Muscle layer of colon (tissue), 2 donors: Measurements from ENCODE around the gene TEX54.
A peak's percentile ranks its signal among the peaks of the same experiment; 100 is the strongest.

ENCODE experiments used
- H3K27ac ChIP-seq: one replicate; pipeline ENCODE4 v1.7.0; 2013; ENCODE audit warnings: low read depth, mild to moderate bottlenecking, low read length, moderate library complexity
- H3K27me3 ChIP-seq, 2 donors: one replicate each; pipeline ENCODE4 v1.7.0; 2013; ENCODE audit warnings: low read length in 2 of 2, mild to moderate bottlenecking in 2 of 2; ENCODE audit not compliant: insufficient read depth in 2 of 2, control insufficient read depth in 1 of 2
- H3K36me3 ChIP-seq: one replicate; pipeline ENCODE4 v1.7.0; 2013; ENCODE audit warnings: mild to moderate bottlenecking, low read length; ENCODE audit not compliant: insufficient read depth
- H3K4me1 ChIP-seq: one replicate; pipeline ENCODE4 v1.7.0; 2013; ENCODE audit warnings: mild to moderate bottlenecking, low read length; ENCODE audit not compliant: insufficient read depth
- H3K4me3 ChIP-seq, 2 donors: one replicate each; pipeline ENCODE4 v1.7.0; 2013; ENCODE audit warnings: low read length in 2 of 2, low read depth in 1 of 2, mild to moderate bottlenecking in 1 of 2, moderate library complexity in 1 of 2
- H3K9ac ChIP-seq: one replicate; pipeline ENCODE4 v1.7.0; 2013; ENCODE audit warnings: low read length
- H3K9me3 ChIP-seq: one replicate; pipeline ENCODE4 v1.7.0; 2013; ENCODE audit warnings: mild to moderate bottlenecking, low read length
- donor health status: abdominal sarcoma.
- donor health status: Adenocarcinoma of cecum.

Gene TEX54

GRCh38 chr11:62832336-62833234, at the start of gene TEX54:
Gene TEX54 (minus strand): TSS chr11:62832841.
- peak within 1 kb of the TSS; percentile 97 for H3K27ac ChIP-seq
- peak within 1 kb of the TSS; percentile 94 for H3K9ac ChIP-seq
- peaks cover 28% of the 10 kb centered on the region for H3K4me1 ChIP-seq
- H3K4me3 ChIP-seq: peak within 1 kb of the TSS; percentile 85 to 93
- H3K27me3 ChIP-seq: no peaks in the 10 kb centered on the region
- peaks cover 41% of the 10 kb centered on the region for H3K36me3 ChIP-seq
- no peaks in the 10 kb centered on the region for H3K9me3 ChIP-seq

- Histone ChIP-seq H3K4me1 (peaks cover 38% of the 10 kb centered on the region), H3K36me3 (peaks cover 48% of the 10 kb centered on the region), H3K27ac (peak overlapping the region; percentile 100), H3K9me3 (no peaks in the 10 kb centered on the region), H3K4me3 (peak overlapping the region; percentile 80 to 90), H3K27me3 (no peaks in the 10 kb centered on the region), H3K9ac (peak overlapping the region; percentile 92)
These were observed 49.7 kb upstream of the TEX54 start for GRCh38 chr11:62882431-62882749.

- Histone ChIP-seq H3K9ac (peak overlapping the region; percentile 92), H3K9me3 (no peaks in the 10 kb centered on the region), H3K4me1 (peaks cover 38% of the 10 kb centered on the region), H3K27me3 (no peaks in the 10 kb centered on the region), H3K27ac (peak overlapping the region; percentile 100), H3K4me3 (peak overlapping the region; percentile 80 to 90), H3K36me3 (peaks cover 42% of the 10 kb centered on the region)
These were observed 49.2 kb upstream of the TEX54 start for GRCh38 chr11:62881579-62882430.

GRCh38 chr11:62880803-62881578, 48.4 kb upstream of the TEX54 start, which contains the start of gene SLC3A2:
Gene SLC3A2 (plus strand): TSS chr11:62880896. CDS start chr11:62881024, 128 bp downstream.
- H3K27me3 ChIP-seq: no peaks in the 10 kb centered on the region
- H3K27ac ChIP-seq: peak within 1 kb of the TSS; percentile 100
- peaks cover 38% of the 10 kb centered on the region for H3K4me1 ChIP-seq
- peaks cover 34% of the 10 kb centered on the region for H3K36me3 ChIP-seq
- H3K4me3 ChIP-seq: peak within 1 kb of the TSS; percentile 80 to 90
- no peaks in the 10 kb centered on the region for H3K9me3 ChIP-seq
- H3K9ac ChIP-seq: peak within 1 kb of the TSS; percentile 93

- Histone ChIP-seq H3K27me3 (no peaks in the 10 kb centered on the region), H3K9ac (peak overlapping the region; percentile 93), H3K9me3 (no peaks in the 10 kb centered on the region), H3K4me1 (peaks cover 38% of the 10 kb centered on the region), H3K27ac (peak overlapping the region; percentile 100), H3K36me3 (peaks cover 27% of the 10 kb centered on the region), H3K4me3 (peak overlapping the region; percentile 80 to 90)
These were observed 47.7 kb upstream of the TEX54 start for GRCh38 chr11:62880231-62880802.

- no peaks in the 10 kb centered on the region for H3K27me3 ChIP-seq
- H3K36me3 ChIP-seq: peaks cover 18% of the 10 kb centered on the region
- peak overlapping the region; percentile 93 for H3K9ac ChIP-seq
- H3K9me3 ChIP-seq: no peaks in the 10 kb centered on the region
- peaks cover 38% of the 10 kb centered on the region for H3K4me1 ChIP-seq
- H3K4me3 ChIP-seq: peak overlapping the region in 1 of 2 donors; percentile 80
- H3K27ac ChIP-seq: peak overlapping the region; percentile 100
These were observed 46.8 kb upstream of the TEX54 start for GRCh38 chr11:62879235-62879978.

GRCh38 chr11:62876712-62877111, 44.1 kb upstream of the TEX54 start:
- no peak overlapping the region for H3K4me3 ChIP-seq
- H3K9me3 ChIP-seq: no peaks in the 10 kb centered on the region
- no peak overlapping the region for H3K9ac ChIP-seq
- no peak overlapping the region for H3K27ac ChIP-seq
- H3K27me3 ChIP-seq: no peaks in the 10 kb centered on the region
- H3K4me1 ChIP-seq: peaks cover 13% of the 10 kb centered on the region
- H3K36me3 ChIP-seq: no peaks in the 10 kb centered on the region

GRCh38 chr11:62875698-62876478, 43.2 kb upstream of the TEX54 start:
- Histone ChIP-seq H3K27ac (no peak overlapping the region), H3K27me3 (no peaks in the 10 kb centered on the region), H3K9me3 (no peaks in the 10 kb centered on the region), H3K36me3 (no peaks in the 10 kb centered on the region), H3K9ac (no peak overlapping the region), H3K4me3 (no peak overlapping the region), H3K4me1 (peaks cover 13% of the 10 kb centered on the region)

GRCh38 chr11:62874851-62875250, 42.2 kb upstream of the TEX54 start:
- Histone ChIP-seq H3K4me1 (peaks cover 7% of the 10 kb centered on the region), H3K27me3 (no peaks in the 10 kb centered on the region), H3K4me3 (no peak overlapping the region), H3K27ac (no peak overlapping the region), H3K36me3 (no peaks in the 10 kb centered on the region), H3K9me3 (no peaks in the 10 kb centered on the region), H3K9ac (no peak overlapping the region)

- Histone ChIP-seq H3K27ac (no peak overlapping the region), H3K9me3 (no peaks in the 10 kb centered on the region), H3K9ac (no peak overlapping the region), H3K4me1 (peaks cover 4% of the 10 kb centered on the region), H3K4me3 (no peak overlapping the region), H3K36me3 (no peaks in the 10 kb centered on the region), H3K27me3 (no peaks in the 10 kb centered on the region)
These were observed 33.0 kb upstream of the TEX54 start for GRCh38 chr11:62865635-62866034.
